WERI-Rb-1 (cell line): ENCODE measurements around the gene MAML3.

Experiments
- DNase-seq: peaks from one replicate; pipeline ENCODE4 v3.0.0-alpha.2; 2020
- H3K27ac ChIP-seq: fragments of 250-450 bp; sonication (Bioruptor Pico); 2 replicates; pipeline ENCODE4 v1.5.1; 2020; ENCODE audit warnings: mild to moderate bottlenecking, moderate library complexity
- H3K27me3 ChIP-seq: fragments of 250-450 bp; sonication (Bioruptor Pico); 2 replicates; pipeline ENCODE4 v1.5.1; 2021; ENCODE audit warnings: mild to moderate bottlenecking, low read depth, moderate library complexity; ENCODE audit not compliant: insufficient read depth, severe bottlenecking
- H3K36me3 ChIP-seq: fragments of 250-450 bp; sonication (Bioruptor Pico); 2 replicates; pipeline ENCODE4 v1.5.1; 2020; ENCODE audit warnings: mild to moderate bottlenecking, moderate library complexity
- H3K4me3 ChIP-seq: 2 replicates; pipeline ENCODE4 v1.5.1; 2011; ENCODE audit warnings: low read depth, mild to moderate bottlenecking, control low read depth, low read length
- H3K9me3 ChIP-seq: fragments of 250-450 bp; sonication (Bioruptor Pico); 2 replicates; pipeline ENCODE4 v1.5.1; 2021; ENCODE audit warnings: mild to moderate bottlenecking, moderate library complexity; ENCODE audit not compliant: severe bottlenecking
- CTCF ChIP-seq: IDR thresholded peaks from 2 replicates; pipeline ENCODE4 v1.5.1; 2011; ENCODE audit warnings: low read depth, mild to moderate bottlenecking, control low read depth, inconsistent platforms, low read length

MAML3 gene

DNA sequence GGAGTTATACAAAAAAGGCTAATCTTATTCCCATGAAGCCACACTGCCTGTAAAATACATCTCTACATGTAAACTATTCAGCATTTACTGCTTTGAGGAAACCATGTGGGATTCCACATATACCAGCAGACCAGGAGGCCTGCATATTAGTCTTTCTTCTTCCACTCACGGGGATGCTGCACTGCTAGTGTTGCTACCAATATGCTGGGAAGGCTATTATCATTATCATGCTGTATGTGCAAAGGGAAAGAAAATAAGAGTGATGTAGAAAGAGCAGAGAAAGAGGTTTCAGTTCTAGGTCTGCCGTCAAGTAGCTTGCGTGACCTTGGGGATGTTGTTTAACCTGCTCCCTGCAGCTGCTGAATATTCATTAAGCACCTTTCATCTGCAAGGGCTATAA lies 427.4 kb downstream of the MAML3 start:
- no peak overlapping the region for H3K27ac ChIP-seq
- no peaks in the 10 kb centered on the region for H3K27me3 ChIP-seq
- TF ChIP-seq CTCF = no peak
- H3K36me3 ChIP-seq = peaks cover 4% of the 10 kb centered on the region; the same call in 1 of the 2 replicates
- DNase-seq = no peak
- no peak overlapping the region for H3K4me3 ChIP-seq
- H3K9me3 ChIP-seq = no peaks in the 10 kb centered on the region

DNA sequence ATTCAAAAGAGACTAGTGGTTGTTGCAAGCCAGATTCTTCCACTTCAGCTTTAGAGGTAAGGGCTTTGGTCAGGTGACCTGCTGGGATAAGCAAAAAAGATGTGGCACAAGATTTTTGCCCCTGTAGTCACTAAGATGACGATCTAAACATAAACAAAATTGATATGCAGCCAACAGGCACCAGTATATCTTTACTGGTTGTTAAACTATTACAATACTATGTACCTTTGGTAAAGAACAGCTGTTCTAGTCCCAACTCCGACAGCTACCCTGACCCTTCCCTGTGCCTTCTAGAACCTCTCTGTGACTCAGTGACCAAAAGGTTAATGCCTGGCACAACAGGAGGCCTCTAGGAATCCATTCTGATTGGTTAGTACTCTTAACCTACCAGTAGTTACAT lies 428.7 kb downstream of the MAML3 start:
- Histone ChIP-seq H3K27ac (no peak overlapping the region), H3K4me3 (no peak overlapping the region), H3K9me3 (no peaks in the 10 kb centered on the region), H3K36me3 (peaks cover 4% of the 10 kb centered on the region; the same call in 1 of the 2 replicates), H3K27me3 (no peaks in the 10 kb centered on the region)
- no peak for TF ChIP-seq CTCF
- no peak for DNase-seq

GRCh38 chr4:139721789-139722188 lies 432.2 kb downstream of the MAML3 start:
- peaks cover 4% of the 10 kb centered on the region; the same call in 1 of the 2 replicates for H3K36me3 ChIP-seq
- no peaks in the 10 kb centered on the region for H3K9me3 ChIP-seq
- H3K27me3 ChIP-seq = no peaks in the 10 kb centered on the region
- no peak for DNase-seq
- H3K4me3 ChIP-seq = no peak overlapping the region
- H3K27ac ChIP-seq = no peak overlapping the region
- no peak for TF ChIP-seq CTCF

- H3K36me3 ChIP-seq = peaks cover 4% of the 10 kb centered on the region; the same call in 1 of the 2 replicates
- DNase-seq = no peak
- no peak for TF ChIP-seq CTCF
- no peak overlapping the region for H3K27ac ChIP-seq
- no peaks in the 10 kb centered on the region for H3K27me3 ChIP-seq
- H3K4me3 ChIP-seq = no peak overlapping the region
- no peaks in the 10 kb centered on the region for H3K9me3 ChIP-seq
These were observed 433.2 kb downstream of the MAML3 start for GRCh38 chr4:139720806-139721205.

DNA sequence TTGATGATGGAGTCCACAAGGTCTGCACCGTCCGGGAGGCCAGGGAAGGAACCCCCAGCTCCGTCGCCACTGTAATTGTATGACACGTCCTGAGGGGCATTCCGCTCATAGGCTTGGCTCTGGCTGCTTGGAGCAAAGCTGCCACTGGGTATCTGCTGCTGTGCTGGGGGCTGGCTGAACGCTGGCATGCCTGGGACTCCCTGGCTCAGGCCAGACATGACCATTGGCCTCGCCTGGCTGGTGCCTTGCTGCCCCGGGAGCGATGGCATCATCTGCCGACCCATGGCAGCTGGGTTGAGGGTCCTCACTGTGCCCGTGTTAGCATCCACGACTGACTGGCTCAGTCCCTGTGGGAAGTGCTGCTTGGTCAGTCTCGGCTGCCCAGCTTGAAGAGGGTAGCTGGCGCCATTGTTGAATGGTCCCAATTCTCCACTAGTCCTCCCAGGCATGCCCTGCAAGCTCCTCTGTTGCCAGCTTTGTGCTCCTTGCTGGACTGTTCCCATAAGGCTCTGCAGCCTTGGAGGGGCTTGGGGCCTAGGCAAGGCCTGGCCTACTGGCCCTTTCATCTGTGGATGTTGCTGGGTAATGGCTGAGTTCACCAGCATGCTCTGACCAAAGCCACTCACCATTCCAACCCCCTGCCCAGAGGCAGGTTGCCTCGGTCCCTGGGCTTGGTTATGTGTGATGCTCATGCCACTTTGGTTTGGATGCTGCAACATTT lies 434.4 kb downstream of the MAML3 start:
- Histone ChIP-seq H3K36me3 (no peaks in the 10 kb centered on the region), H3K9me3 (no peaks in the 10 kb centered on the region)
- no peak for DNase-seq

More for the DNA sequence above, 434.4 kb downstream of the MAML3 start:
- H3K27ac ChIP-seq = no peak overlapping the region
- H3K27me3 ChIP-seq = no peaks in the 10 kb centered on the region
- no peak overlapping the region for H3K4me3 ChIP-seq
- no peak for TF ChIP-seq CTCF
